Stimulated activated CD4-positive, alpha-beta T cell treated with anti-CD3 and anti-CD28 coated beads, Interleukin-4, amount 100 ng/mL, for 24 hours (primary cell): ENCODE measurements around the gene PCK1.

Experiments used
- DNase-seq: peaks from one replicate; pipeline ENCODE4 v3.0.0-alpha.2; 2020

Gene PCK1

GRCh38 chr20:57577679-57578475, 17.0 kb downstream of the PCK1 start:
- no peak for DNase-seq

DNA sequence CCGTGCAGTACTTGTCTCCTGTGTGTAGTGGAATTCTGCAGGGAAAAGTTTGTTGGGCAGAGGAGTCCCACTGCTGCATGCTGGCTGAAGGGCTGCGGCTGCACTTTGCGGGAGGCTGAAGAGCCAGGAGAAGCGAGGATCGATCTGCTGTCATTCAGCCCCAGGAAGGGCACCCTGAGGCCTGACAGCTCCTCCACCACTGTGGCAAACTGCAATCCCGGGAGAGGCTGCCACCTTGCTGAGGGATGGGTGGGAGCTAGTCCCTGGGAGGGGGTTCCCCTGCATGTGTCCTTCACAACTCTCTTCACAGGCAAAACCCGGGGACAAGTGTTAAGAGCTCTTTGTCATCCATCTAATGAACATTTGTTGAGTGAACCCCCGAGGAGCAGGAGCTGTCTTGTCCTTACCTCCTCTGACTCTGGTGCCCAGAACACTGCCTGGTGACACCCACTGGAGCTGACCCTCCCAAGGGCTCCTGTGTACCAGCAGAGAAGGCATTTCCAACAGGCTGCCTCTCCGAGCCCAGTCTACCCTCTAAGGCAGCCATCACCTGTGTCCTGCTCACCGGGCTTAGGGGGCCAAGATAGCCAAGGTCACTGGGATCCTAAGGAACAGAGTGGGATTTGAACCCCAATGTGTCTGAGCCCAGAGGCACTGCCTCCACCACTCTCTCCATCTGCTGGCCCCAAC, 17.7 kb downstream of the PCK1 start:
- DNase-seq = no peak

GRCh38 chr20:57579331-57579897, 18.5 kb downstream of the PCK1 start:
- DNase-seq = no peak

- no peak for DNase-seq
Observed at GRCh38 chr20:57579898-57580447, 19.1 kb downstream of the PCK1 start.

DNA sequence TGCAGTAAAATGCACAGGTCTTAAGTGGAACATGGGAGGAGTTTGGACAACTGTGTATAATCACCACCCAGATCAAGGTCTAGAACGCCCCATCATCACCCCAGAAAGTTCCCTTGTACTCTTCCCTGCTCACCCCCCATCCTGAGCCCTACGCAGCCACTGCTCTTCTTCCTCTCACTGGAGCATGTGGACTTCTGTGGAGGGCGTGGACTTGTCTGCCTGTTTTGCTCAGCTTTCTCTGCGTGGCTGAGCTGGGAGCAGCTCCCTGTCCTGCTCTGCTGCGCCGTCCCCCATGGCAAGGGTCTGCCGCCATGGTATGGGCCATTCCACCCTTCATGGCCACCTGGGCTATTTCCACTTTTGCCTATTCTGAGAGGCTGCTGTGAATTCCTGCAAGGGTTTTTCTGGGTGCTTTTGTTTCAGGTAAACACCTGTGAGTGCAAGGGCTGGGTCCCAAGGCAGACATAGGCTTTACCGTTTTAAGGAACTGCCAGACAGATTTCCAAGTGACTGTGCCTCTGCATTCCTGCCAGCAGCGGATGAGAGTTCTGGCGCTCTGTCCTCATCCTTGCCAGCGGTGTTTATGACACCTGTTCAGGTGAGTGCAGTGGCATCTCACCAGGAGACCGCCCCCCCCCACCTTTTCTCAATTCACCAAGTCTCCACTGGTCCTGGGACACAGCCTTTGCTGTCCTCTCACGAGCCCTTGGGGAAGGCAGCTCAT, 19.7 kb downstream of the PCK1 start:
- DNase-seq = no peak

GRCh38 chr20:57581202-57582028, 20.5 kb downstream of the PCK1 start:
- DNase-seq = no peak

- no peak for DNase-seq
Observed at GRCh38 chr20:57582029-57582378, 21.1 kb downstream of the PCK1 start.

GRCh38 chr20:57582432-57583288, 21.8 kb downstream of the PCK1 start:
- DNase-seq = no peak

DNA sequence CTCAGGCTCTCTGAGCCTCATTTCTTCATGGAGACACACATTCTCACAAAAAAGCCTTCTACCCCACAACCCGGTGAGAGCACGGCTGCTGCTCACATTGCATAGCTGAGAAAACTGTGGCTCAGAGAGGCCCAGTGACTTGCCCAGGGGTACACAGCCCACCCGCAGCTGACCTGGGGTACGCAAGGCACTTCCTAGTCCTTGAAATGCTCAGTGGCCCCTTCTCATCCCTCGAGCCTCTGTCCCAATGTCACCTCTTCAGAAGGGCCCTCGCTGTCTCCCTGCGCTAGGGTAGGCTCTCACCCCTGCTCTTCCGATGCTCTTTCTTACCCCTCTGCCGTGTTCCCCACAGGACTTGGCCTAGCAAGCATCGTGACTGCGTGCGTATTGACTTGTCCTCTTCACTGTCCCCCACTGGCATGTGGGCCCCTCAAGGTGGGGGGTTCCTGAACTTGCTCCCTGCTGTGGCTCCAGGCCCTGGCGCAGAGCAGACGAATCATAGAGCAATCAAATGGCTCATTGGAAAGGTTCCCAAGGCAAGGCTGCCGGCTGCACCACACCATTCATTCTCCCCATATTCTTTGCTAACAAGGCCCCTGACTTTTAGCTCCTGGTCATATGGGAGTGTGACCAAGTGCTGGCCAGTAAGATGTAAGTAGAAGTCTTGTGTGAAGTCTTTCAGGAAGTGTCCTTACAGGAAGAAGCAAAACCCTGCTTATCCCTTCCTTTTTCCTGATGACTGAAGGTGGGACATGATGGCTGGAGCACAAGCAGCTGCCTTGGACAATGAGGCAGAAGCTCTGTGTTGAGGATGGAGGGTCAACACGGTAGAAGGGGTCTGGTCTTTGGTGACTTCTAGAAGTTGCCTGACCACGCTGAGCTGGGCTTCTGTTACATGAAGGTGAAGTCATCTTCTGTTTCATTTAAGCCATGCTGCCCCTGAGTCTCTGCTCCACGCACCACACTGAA, 22.7 kb downstream of the PCK1 start:
- DNase-seq = no peak

DNA sequence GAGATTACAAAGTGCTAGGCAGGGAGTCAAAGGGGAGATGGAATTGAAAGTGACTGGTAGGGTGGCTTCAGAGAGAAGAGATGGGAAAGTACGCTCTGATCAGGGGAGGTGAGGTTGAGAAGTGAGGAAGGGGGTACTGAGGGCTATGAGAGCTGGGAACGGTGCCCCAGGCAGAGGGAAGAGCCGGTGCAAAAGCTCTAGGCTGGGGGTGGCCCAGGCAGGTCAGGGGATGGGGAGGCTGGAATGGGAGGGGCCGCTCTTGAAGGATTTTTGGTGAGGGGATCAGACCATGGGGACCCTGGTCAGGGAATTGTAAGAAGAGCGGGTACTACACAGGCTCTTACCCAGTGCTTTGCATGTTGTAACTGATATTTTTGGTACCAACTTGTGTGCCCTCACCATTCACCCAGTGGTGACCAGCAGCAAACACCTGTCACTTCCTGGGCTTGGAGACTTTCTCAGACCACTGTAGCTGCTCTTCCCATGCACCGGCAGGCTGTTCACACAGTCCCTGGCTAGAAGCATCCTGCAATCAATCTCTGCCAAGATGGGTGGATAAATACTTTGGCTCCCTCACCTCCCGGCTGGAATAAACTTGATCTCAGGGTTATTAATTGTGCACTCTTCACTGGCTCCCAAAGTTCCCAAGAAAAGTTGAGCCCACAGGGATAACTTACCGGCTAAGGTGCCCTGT, 24.0 kb downstream of the PCK1 start:
- no peak for DNase-seq

DNA sequence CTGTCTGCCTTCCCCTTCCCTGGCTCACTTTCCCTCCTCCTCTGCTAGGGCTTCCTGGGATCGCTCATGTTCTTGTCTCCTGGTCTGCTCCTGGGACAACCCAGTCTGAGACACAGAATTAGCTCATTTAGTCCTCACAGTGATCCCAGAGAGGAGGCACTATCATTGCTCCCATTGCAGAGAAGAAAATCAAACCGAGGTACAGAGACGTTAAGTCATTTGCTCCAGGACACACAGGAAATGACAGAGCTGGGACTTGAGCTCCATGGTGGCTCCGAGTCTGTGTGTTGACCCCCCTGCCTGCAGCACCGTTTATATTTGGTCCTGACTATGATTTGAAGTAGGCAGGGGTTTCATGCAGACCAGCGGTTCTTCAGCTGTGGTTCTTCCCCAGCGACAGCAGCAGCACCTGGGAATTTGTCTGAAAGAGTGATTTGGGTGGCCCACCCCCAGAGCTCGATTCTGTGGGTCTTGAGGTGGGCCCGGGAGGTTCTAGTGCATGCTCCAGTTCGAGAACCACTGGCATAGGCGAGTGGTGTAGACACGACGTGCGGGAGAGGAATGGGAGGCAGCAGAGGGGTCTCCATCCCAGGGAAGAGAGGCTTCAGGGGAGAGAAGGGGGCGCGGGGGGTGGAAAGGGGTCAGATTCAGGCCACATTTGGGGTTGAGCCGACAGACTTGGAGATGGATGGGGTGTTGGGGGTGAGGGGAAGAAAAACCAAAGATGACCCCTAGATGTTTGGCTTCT, 24.7 kb downstream of the PCK1 start:
- DNase-seq = no peak

GRCh38 chr20:57586370-57586793, 25.5 kb downstream of the PCK1 start:
- no peak for DNase-seq

- DNase-seq = no peak
Observed at GRCh38 chr20:57586943-57587277, 26.0 kb downstream of the PCK1 start.

- DNase-seq = no peak
Observed at GRCh38 chr20:57587278-57587988, 26.5 kb downstream of the PCK1 start.

DNA sequence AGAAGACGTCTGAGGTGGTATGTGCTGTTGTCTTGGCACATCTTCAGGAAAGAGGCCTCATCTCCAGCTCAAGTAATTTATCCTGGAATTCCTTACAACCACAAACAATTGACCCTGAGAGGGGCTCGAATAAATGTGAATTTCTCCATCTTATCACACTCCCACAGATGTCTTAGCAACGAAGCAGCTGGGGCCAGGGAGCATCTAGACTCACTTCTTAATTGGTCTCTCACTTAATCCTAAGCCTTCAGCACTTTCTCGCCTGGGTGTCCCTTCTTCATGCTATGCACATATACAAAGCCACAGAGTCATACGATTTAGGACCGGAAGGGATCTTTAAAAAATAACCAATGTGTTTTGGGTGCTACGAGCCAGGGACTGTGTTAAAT, 27.1 kb downstream of the PCK1 start:
- DNase-seq = no peak

DNA sequence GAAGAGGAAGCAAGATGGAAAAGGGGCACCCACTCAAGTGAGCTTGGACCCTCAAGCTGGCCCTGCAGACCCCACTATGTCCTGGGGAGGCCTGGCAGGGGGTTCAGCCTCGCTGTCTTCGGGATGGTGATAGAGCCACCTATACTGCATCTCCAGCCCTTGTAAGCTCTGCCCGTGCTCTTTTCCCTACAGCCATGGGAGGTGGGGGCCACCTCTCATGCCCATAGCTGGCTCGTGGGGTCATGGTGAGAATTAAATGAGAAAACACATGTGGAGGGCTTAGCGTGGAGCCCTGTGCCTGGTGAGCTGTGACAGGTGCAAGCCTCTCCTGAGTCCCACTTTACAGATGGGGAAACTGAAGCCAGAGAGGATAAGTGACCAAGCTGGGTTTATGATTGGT, 27.7 kb downstream of the PCK1 start:
- DNase-seq = no peak

- DNase-seq = no peak
Observed at GRCh38 chr20:57589123-57589727, 28.3 kb downstream of the PCK1 start.
